G401 (cell line): ENCODE results near the gene KCNQ2. TPM values are rescaled to one million over a fixed set of nuclear protein-coding genes. Genes with fewer than 3 reads are reported as not detected.

ENCODE experiments used
- DNase-seq: peaks from one replicate; pipeline ENCODE4 v3.0.0-alpha.2; 2015; ENCODE audit warnings: low spot score
- in situ Hi-C: cut with HindIII; loops from 2 replicates; pipeline ENCODE4 v1.10.0; 2016; ENCODE audit warnings: low sequenced_read_pairs, mixed read lengths
- total RNA-seq: library from RNA; depleted of rRNA; stranded (reverse); fragments of >200 nt; shearing (Covaris generic); gene quantifications from 2 replicates; pipeline ENCODE4 v1.2.3, GENCODE V29; 2014

The KCNQ2 gene
- total RNA-seq, 1 experiment from 2014 or later = 133 TPM

DNA sequence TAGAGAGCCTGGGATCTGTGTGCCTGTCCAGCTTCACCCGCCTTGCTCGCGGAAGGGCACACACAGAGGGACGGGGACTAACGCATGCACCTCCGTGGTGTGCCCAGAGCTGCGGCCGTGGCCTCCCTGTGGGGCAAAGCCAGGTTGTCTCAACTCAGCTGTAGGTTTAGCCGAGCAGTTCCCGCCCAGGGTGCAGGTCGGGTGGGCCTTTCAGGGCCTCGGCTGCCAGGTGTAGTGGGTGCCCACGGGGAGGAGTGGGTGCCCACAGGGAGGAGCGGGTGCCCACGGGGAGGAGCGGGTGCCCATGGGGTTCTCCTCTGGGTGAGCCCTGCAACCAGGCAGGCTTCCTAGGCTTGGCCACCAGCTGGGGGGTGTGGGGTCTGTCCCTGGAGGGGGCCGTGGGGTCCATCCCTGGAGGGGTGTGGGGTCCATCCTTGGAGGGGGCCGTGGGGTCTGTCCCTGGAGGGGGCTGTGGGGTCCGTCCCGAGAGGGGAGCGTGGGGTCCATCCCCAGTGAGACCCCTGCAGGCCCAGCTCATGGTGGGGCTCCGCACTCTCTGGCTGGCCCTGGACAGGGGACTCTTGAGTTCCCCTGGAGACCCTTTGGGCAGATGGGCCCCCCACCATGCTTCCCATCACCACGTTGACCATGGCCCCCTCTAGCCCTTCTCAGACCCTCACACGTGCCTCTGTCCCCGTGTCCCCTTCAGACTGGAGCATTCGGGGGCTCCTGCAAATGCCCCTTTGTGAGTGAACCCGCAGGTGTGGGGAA, 73.5 kb downstream of the KCNQ2 start:
- in situ Hi-C loops = loop anchor here (10.0 to 25.0 kb wide), 2 partner anchors 112 to 194 kb away; partner anchors contain the start of gene COL20A1
- DNase-seq = no peak

DNA sequence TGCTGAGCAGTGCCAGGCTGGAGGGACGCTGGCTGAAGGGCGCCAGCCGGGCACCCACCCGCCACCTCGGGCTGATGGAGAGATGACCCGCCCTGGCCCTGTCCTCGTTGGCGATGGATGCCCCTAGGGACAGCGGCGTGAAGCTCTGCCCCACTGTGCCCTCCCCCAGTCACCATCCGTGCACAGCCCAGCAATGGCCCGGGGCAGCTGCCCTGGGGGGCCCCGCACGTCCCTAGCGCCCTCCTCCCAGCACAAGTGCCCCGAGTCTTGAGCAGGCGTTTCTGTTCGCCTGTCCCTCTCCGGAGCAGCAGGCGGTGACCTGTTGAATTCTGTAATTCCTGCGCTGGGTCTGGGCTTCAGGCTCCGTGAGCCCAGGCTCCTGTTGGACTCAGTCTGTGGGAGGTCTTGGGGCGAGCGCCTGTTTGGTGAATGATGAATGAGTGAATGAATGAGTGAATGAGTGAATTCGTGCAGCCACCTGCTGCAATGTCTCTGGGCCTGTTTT, 74.5 kb downstream of the KCNQ2 start:
- in situ Hi-C loops = loop anchor here (10.0 to 25.0 kb wide), 2 partner anchors 111 to 193 kb away; partner anchors contain the start of gene COL20A1
- no peak for DNase-seq

DNA sequence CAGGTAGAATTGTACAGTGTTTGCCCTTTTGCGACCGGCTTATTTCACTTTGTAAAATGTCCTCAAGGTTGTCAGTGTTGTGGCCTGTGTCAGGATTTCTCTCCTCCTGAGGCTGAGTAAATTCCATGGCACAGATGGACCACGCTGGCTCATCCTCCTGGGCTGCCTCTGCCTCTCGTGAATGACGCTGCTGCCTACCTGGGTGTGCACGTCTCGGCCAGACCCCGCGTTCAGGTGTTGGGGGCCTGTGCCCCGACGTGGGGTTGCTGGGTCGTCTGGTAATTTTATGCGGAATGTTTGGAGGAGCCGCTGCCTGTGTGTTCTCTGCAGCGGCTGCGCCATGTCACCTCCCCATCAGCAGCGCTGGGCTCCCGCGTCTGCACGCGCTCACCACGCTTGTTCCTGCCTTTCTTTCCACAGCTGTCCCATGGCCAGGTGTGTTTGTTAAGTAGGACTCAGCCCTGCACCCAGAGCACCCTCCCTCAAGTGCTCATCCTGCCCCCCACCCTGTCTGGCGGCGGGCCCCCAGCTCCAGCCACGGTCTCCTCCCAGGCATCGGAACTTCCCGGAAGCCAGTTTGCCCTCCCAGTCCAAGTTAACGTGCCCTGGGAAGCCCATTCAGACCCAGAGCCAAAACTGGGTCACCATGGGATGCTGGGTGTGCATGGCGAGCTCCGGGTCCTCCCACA, 75.2 kb downstream of the KCNQ2 start:
- in situ Hi-C loops = loop anchor here (10.0 to 25.0 kb wide), 2 partner anchors 110 to 192 kb away; partner anchors contain the start of gene COL20A1
- no peak for DNase-seq

DNA sequence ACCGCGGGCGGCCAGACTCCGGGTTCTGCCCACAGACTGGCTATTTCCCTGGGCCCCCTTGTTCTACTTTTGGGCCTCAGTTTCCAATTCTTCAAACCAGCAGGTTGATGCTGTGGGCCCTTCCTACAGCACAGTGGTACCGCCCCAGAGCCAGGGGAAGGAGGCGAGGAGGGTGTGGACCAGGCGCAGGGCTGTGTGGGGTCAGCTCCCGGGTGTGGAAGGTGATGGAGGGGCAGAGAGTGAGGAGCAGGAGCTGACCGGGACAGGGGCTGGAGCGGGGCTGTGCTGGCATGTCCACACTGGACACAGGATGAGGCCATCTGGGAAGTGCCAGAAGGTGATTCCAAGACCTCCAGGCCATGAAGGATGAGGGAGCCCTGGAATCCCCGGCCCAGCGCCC, 76.2 kb downstream of the KCNQ2 start:
- in situ Hi-C loops = loop anchor here (10.0 to 25.0 kb wide), 2 partner anchors 109 to 191 kb away; partner anchors contain the start of gene COL20A1
- DNase-seq = no peak

DNA sequence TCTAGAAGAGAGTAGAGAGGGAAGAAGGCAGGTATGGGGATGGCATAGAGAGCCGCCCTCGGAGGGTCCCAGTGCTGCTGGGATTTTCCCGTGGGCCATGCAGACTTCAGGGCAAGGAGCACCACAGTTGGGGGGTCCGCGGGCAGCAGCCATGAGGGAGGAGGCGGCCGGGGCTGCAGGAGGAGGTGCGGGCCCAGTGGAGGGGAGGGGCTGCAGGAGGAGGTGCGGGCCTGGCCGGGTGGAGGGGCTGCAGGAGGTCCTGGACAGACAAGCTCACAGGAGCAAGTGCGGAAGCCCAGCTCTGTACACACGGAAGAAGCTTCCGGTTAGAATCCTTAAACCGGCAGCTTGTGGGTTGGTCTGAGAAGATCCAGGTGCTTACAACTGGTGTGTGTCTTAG, 76.7 kb downstream of the KCNQ2 start:
- DNase-seq = no peak
- in situ Hi-C loops = loop anchor here (10.0 to 25.0 kb wide), 2 partner anchors 108 to 191 kb away; partner anchors contain the start of gene COL20A1

DNA sequence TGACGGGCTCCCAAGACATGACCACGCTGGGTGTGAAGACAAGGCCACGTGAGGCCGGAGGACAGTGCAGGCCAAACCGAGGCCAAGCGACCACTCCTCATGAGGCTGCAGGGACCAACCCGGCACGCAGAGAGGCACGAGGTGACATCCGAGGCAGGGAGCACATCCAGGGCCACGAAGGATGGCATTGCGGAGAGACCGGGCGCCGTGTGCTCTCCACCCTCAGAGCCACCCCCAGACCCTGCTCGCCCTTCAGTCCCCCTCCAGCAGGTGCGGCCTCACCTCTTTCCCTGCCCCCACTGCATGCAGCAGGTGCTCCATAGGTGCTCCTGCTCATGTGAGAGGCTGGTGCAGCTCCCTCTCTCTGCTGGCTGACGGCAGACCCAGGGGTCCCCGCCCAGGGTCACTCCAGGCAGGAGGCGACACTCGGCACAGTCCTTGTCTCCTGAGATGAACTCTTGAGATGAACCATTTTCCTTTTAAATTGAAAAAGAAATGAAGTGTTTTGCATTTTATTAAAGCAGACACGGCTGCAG, 77.5 kb downstream of the KCNQ2 start:
- in situ Hi-C loops = loop anchor here (10.0 to 25.0 kb wide), 2 partner anchors 108 to 190 kb away; partner anchors contain the start of gene COL20A1
- no peak for DNase-seq

DNA sequence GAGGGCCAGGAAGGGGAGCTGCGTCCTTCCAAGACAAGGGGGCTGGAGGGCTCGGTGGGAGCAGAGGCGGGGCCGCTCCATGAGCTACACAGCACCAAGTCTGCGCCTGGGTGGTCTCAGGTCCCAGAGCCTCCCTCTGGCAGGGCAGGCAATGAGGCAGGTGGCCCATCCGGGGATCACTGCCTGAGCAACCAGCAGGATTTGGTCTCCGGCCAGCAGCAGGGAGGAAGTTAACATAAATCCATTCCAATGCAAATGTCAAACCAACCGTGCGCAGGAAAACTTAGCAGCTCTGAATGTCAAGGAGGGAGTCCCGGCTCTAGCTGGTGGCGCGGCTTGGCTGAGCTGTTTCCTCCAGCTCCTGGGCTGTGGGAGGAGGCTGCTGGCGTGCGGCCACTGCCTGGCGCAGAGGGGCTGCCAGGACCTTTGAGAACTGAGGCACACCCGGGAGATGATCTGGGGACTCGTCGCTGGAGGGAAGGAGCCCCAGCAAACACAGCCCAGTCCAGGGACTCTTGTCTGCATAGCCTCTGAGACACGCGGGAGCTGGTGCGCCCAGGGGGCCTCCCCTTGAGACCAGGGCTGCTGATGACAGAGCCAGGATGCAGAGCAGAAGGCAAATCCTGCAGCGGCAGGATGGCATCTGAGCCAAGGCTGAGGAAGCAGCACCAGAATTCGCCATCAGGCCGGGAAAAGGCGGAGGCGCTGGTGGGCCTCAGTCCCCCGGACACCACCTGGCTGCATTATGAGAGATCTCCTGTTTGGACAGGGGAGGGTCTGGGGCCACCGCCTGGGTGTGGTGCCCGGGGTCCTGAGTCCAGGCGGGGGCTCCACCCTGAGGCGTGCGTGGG, 78.2 kb downstream of the KCNQ2 start:
- peak; percentile 76 for DNase-seq
- in situ Hi-C loops = loop anchor here (10.0 to 25.0 kb wide), 2 partner anchors 107 to 189 kb away; partner anchors contain the start of gene COL20A1

DNA sequence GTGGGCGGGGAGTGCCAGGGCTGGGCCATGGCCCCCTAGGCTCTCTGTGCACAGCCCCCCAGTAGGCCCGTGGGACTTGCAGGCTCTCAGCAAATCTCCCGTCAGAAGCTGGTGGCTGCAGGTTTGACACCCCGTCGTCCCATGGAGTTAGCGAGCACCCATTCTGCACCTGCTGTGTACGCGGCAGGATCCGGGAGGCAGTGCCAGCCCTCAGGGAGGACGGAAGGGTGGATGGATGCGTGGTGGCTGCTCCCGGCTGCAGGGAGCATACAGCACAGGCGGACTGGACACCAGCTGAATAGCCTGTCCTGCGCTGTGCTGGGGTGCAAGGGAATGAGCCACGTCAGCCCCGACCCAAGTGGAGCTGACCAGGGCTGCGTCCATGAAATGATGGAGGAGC, 78.9 kb downstream of the KCNQ2 start:
- in situ Hi-C loops = loop anchor here (10.0 to 25.0 kb wide), 2 partner anchors 106 to 189 kb away; partner anchors contain the start of gene COL20A1

DNA sequence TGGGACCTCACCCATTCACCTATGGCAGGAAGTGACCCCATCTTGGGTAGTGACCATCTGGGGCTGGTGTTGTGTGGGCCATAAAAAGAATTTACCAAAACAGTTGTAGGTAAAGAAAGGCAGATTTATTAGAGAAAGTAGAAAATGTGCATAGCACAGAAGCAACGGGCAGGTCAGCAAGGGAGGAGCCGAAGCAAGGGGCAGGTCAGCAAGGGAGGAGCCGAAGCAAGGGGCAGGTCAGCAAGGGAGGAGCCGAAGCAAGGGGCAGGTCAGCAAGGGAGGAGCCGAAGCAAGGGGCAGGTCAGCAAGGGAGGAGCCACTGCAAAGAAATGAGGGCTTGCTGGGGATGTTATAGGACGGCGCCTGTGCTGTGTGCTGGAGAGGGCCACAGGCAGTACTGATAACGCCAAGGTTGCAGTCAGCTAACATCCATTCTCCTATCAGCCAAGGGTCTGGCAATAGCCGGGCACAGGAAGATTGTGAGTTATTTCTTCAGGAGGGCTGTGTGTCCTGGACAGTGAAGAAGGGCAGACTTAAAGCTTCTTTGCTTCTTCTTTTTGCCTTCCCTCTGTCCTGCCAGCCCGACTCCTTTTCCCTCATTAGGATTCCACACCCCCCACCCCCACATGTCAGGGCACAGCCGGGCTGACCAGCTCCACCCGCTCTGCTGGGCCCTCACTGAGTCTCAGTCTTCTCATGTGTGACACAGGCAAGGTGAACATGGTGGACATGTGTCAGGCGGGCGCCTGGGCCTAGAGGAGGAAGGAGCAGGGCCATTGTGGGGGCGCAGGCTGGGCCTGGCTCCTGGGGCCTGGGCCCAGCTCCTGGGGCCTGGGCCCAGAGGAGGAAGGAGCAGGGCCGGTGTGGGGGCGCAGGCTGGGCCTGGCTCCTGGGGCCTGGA, 79.7 kb downstream of the KCNQ2 start:
- in situ Hi-C loops = loop anchor here (10.0 to 25.0 kb wide), 2 partner anchors 105 to 188 kb away; partner anchors contain the start of gene COL20A1
- no peak for DNase-seq

More for the DNA sequence above, 78.9 kb downstream of the KCNQ2 start:
- DNase-seq = no peak

DNA sequence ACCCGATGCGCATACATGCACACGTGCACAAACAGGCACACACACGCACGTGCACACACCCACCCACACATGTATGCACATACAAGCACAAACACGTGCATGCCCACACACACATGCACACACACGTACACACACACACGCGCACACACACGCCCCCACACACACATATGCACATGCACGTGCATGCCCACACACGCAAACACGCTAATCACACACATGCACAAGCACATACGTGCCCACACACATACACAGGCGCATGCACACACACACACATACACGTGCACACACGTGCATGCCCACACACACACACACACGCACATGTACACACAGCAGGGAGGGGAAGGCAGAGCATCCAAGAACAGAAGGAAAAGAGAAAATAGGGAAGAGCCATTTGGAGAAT, 84.5 kb downstream of the KCNQ2 start:
- in situ Hi-C loops = loop anchor here (25.0 kb wide), 1 partner anchor 101 kb away; the partner anchor contains the start of gene COL20A1
- DNase-seq = no peak

DNA sequence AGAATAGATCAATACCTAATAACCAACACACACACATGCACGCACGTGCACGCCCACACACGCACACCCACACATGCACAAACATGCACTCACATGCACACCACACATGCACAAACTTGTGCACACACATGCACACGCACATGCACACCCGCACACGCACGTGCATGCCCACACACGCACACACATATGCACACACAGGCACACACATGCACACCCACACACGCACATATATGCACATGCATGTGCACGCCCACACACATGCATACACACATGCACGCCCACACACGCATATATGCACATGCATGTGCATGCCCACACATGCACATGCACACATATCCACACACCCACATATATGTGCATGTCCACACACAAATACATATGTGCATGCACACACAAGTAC, 85.1 kb downstream of the KCNQ2 start:
- DNase-seq = no peak
- in situ Hi-C loops = loop anchor here (25.0 kb wide), 1 partner anchor 100 kb away; the partner anchor contains the start of gene COL20A1

DNA sequence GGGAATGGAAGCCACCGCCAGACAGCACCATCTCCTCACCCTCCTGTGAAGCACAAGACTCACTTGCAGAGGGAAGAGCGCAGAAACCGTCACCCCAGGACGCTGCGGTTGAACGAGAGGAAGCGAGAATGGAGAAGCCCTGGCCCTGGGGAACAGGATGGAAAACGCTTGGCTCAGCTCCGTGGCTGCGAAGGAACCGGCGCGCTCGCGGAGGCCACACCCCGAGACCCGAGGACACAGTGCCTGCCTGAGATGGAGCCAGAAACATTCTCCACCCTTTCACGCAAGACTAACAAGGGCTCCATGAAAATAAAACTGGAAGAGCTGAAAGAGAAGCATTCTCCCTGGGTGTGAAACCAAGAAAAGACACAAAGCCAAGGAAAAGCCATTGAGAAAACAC, 86.0 kb downstream of the KCNQ2 start:
- no peak for DNase-seq
- in situ Hi-C loops = loop anchor here (25.0 kb wide), 1 partner anchor 99 kb away; the partner anchor contains the start of gene COL20A1

DNA sequence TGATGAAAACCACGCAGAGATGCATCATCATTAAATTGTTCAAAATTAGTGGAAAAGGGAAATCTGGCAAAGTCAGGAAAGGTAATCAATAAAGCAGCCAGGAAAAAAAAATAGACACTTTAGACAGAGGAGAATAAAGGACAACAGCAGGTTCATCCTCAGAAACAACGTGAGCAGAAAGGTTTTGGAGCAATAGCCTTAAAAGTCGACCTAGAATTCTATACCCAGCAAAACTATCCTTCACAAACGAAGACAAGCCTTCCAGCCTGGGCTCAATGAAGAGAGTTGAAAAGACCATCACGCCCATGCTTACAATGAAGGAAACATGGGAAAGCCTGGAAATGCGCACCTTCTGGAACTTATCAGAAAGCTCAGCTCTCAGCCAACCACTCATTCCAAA, 86.6 kb downstream of the KCNQ2 start:
- no peak for DNase-seq
- in situ Hi-C loops = loop anchor here (25.0 kb wide), 1 partner anchor 99 kb away; the partner anchor contains the start of gene COL20A1

DNA sequence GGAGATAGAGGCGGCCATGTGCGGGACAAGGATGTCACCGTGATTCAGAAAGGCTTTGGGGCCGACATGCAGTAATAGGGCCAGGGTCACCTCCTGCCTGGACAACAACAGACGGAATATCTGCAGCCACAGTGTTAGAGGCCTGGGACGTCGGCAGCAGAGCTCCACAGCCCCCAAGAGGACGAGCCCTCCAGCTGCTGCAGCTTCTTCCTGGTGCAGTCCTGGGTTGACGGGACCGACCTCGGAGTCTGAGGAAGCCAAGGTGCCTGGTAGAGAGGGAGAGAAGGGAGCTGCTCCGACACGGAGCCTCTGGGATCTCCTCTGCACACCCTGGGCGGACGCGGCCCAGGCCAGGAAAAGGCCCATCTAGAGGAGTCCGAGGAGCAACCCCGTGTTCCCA, 88.1 kb downstream of the KCNQ2 start:
- DNase-seq = no peak
- in situ Hi-C loops = loop anchor here (25.0 kb wide), 1 partner anchor 97 kb away; the partner anchor contains the start of gene COL20A1

DNA sequence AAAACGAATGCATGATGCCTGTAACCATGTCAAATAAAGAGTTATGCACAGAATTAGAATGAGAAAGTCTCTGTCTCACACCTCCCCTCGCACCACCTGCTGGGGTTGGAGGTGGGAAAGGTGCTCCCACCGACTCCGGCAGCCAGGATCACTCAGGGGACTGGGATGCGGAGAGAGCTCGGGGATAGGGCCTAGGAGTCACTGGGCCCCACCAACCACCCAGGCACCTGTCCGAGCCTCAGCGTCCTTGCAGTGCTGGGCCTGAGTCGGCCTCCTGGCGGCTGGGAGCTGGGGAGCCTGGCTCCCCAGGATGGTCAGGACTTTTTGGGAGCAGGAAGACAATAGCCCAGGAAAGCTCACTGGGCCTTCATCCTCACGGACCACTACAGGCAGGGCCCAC, 88.9 kb downstream of the KCNQ2 start:
- DNase-seq = no peak
- in situ Hi-C loops = loop anchor here (25.0 kb wide), 1 partner anchor 96 kb away; the partner anchor contains the start of gene COL20A1

DNA sequence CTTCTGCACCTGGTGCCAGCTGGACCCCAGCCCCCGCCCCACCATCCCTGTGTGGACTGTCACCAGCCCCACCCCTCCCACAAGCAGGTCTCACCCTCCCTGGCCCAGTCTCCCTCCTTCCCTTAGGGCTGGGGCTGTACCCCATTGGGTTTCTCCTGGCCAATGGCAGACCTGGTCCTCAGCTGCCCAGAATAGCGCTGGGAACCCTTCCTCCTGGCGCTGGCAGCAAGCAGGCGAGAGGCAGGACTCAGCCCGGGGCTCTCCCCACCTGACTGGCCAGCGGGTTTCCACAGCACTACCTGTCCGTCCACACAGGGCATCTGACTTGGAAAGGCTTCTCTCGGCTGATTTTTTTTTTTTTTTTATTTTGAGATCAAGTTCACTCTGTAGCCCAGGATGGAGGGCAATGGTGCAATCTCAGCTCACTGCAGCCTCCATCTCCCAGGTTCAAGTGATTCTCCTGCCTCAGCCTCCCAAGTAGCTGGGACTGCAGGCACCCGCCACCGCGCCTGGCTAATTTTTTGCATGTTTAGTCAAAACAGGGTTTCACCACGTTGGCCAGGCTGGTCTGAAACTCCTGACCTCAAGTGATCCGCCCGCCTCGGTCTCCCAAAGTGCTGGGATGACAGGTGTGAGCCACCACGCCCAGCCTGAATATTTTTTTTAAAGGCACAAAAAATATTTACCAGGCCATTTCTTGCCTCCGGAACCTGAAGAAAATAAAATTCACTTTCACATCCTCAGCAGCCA, 89.7 kb downstream of the KCNQ2 start:
- in situ Hi-C loops = loop anchor here (25.0 kb wide), 1 partner anchor 95 kb away; the partner anchor contains the start of gene COL20A1
- DNase-seq = peak; percentile 55
